HG03196 (cell line): ENCODE results near the gene FGF21.
"Not testable (repeated sequence)": the region's sequence is repeated elsewhere in the genome, so short reads cannot be mapped to it uniquely, and the experiment has no call there.

Experiments
- ATAC-seq: cut with Tn5 transposase; IDR thresholded peaks from one replicate; pipeline ENCODE4 v1.9.1; 2021; ENCODE audit not compliant: unreplicated experiment

Gene FGF21

DNA sequence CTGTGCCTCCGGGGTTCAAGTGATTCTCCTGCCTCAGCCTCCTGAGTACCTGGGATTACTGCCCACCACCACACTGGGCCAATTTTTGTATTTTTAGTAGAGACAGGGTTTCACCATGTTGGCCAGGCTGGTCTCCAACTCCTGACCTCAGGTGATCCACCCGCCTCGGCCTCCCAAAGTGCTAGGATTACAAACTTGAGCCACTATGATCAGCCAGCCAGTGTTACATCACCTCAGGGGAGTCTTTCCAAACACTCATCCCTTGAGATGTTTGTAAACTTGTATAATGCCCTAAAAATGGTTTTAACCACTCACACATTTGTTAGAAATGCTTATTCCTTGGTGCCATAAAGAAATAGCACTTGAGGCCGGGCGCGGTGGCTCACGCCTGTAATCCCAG is 31.1 kb downstream of the FGF21 start:
- ATAC-seq: not testable (repeated sequence)

DNA sequence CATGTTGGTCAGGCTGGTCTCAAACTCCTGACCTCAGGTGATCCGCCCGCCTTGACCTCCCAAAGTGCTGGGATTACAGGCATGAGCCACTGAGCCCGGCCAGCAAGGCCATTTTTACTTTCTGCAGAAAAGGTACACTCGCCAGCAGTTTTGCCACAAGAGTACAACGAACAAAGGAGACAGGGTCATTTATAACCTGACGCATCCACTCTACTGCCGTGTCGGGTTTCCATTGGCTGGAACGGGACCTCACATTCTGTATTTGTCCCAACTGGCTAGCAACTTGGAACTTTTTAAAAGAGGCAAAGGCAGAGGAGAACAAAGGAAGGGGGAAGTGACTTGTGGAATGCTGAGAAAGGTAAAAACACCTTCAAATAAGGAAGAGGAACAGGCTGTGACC is 32.0 kb downstream of the FGF21 start:
- ATAC-seq: not testable (repeated sequence)

DNA sequence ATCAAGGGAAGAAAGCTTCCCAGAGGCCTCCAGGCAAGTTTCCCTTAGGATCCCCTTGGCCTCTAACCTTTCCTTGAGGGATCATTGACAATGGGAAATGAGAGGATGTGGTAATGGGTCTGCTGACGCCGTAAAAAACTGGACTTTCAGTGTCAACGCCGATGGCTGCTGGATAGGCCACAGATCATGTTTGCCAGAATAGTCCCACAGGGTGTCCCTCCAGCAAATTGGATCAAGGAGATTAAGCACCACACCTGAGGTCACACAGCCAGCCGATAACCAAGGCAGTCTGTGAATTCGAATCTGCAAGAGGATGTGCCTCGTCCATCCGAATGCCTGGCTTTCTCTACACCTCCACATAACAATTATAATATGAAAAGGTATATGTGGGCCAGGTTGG is 37.9 kb downstream of the FGF21 start:
- ATAC-seq: no peak

DNA sequence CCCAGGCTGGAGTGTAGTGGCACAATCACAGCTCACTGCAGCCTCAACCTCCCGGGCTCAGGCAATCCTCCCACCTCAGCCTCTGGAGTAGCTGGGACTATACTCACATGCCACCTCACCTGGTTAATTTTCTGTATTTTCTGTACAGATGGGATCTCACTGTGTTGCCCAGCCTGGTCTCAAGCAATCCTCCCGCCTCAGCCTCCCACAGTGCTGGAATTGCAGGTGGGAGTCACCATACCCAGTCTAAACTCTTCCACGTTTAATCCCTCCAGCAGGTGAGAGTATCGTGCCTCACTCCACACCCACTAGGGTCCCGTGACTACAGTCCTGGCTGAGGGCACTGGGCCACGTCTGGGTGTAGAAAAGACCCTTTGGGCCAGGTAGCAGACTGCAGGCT is 39.0 kb downstream of the FGF21 start:
- no peak for ATAC-seq

DNA sequence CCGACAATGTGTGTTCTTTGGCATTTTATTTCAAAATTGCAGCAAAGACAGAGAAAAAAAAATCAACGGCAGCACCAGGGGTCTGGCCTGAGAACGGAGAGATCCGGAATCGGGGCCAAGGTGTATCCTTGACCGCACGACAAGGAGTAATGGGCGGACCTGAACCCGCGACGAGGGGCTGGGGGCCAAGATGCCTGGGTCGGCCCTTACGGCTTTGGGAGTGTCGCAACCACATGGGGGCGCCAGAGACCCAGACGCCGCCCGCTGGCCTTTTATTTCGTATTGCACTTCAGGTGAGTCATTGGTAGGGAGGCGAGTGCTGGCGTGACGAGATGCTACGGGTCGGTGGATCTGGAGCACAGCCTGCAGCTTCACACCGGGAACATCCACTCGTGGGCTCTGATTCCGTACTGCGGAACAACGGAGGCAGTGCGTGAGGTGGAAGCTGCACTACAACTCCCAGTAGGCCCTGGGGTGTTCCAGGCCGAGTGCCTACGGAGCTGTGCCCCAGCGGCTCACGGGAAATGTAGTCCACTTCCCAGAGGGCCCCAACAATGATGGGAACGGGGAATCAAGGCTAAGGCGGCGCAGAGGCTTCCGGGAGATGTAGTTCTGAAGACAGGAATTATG is 39.8 kb downstream of the FGF21 start:
- ATAC-seq: peak; percentile 65

DNA sequence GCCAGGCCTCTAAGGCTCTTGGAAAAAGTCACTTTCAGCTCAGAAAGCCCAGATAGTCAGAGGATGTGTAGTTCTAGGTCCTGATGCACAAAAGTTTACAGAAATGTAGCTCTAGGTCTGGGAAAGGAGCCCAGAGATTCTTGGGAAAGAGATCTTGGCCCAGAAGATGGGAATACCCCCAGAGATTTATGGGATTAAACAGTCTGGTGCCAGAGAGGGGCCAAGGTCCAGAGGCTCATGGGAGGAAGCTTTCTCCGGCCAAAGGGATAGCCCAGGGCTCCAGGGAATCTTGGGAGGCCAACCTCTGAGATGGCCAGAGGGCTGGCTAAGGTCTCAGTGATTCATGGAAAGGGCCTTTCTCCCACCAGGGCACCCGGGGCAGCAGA is 40.4 kb downstream of the FGF21 start:
- ATAC-seq: no peak

DNA sequence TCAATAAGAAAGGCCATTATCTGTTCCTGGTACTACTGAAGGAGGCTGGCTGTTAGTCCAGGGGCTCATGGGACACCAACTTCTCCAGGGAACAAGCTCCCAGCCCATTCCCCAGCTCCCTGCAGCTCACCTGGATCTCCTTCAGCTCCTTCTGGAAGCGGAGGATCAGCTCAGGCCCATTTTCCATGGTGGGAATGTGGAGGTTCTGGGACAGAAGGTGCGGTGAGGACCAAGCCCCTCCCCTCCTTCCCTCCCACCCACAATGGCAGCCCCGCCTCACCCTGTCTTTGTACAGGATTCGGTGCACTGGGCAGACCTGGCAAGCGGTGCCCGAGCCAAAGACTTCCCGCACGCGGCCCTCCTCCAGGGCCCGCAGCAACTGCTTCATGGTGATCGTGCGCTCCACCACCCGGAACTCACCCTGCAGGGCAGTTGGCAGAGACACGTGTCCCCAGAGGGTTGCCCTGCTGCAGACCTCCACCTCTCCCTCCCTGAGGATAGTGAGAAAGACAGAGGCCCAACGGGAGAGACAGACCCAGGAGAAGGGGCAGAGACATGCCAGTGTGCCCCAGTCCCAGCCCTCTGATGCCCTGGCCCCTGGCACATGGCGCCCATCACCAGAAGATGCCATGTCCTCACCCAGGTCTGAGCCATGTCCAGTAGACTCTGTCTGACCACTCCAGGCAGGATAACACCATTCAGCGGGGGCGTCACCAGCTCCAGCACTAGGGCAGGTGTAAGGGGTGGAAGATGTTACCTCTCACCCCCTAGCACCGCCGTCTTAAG is 41.2 kb downstream of the FGF21 start:
- no peak for ATAC-seq

DNA sequence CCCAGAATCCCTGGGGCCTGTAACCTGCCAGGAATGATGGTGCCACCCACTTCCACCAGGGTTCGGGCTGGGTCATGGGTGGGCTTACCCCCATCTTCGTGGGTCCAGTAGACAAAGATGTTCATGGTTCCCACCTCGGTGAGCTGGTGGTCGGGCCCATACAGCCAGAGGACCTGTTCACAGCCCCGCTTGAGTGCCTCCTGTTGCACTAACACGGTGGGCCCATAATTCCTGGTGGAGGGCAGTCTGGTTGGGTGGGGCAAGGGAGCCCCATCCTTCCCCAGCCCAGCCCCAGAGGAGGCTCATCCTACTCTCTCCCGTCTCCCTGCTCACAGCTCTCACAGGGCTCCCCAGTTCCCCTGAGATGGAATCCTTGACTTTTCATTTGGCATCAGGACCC is 41.8 kb downstream of the FGF21 start:
- ATAC-seq: no peak

DNA sequence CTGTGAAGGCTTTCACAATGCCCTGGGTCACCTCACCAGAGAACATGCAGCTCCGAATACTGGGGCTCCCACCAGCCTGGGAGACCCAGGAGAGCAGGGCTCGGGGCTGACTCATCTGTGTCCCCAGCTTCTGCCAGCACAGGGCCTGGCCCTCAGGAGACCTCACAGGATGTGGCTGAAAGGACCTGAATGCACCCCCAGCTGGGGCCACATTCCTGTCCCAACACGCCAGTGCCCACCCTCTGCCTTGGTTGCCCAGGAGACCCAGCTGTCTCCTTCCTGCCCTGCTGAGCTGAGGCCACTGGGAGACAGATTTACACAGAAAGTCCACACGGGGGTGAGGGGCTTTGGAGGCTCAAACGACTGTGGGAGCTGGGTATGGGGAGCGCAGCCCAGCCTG is 43.6 kb downstream of the FGF21 start:
- no peak for ATAC-seq

DNA sequence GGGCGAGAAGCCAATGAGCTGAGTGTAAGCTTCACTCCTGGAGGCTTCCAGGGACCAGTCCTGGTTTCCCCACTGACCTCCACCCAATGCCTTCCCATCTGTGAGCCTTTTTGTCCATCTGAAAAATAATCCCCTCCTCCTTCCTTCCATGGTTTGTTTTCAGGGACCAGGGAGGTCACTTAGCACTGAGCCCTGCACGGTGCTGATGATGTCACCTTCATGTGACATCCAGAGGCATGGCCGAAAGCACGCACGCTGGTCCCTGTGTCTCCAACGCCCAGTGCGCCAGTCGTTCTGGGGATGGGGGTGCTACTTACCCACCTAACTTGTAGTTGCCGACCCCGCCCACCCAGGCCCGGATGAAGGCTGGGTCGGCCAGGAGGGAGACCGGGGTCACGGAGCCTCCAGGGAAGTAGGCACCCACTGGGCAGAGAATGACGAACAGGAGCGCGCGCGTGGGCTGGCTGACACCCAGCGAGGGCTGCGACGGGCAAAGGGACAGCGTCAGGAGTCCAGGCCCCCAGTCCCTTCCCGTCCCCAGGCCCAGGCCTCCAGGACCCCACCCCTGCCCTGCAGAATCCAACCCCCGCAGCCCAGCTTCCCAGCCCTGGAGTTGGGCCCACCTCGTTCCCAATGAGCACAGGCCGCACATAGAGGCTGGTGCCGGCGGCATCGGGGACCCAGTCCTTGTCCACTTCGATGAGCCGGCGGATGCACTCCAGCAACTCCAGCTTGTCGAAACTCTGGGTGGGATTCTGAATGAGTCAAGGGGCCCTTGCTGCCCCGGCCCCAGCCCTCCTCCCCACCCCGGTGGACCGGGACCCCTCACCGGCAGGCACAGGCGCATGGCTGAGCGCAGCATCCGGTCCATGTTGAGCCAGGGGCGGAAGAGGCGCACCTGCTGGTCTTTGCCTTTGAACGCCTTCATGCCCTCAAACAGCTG is 44.3 kb downstream of the FGF21 start:
- ATAC-seq: no peak

DNA sequence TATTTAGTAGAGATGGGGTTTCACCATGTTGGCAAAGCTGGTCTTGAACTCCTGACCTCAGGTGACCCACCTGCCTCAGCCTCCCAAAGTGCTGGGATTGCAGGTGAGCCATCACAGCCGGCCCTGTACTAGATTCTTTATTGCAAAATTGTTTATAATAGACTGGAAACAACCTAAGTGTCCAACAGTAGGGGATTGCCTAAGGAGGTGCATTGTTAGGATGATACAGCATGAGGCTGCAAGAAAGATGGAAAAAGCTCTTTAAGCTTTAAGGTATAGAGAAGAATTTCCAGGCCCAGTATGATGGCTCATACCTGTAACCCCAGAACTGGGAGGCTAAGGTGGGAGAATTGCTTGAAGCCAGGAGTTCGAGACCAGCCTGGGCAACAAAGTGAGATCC is 47.3 kb downstream of the FGF21 start:
- no peak for ATAC-seq

DNA sequence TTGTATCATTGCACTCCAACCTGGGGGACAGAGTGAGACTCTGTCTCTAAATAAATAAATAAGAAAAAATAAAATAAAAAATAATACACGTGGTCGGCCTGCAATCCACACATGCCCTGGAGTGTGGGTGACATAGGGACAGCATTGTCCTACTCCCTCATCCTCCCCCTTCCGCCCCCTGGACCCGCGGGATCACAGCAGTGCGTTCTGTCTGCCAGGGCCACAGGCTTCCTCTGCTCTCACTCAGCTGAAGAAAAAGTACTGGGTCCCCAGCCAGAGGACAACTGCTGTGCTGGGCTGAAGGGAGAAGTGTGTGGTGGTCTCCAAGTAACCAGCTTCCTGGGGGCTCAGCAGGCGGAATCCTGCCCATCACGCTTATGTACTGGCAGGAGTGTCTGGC is 49.2 kb downstream of the FGF21 start:
- ATAC-seq: no peak

DNA sequence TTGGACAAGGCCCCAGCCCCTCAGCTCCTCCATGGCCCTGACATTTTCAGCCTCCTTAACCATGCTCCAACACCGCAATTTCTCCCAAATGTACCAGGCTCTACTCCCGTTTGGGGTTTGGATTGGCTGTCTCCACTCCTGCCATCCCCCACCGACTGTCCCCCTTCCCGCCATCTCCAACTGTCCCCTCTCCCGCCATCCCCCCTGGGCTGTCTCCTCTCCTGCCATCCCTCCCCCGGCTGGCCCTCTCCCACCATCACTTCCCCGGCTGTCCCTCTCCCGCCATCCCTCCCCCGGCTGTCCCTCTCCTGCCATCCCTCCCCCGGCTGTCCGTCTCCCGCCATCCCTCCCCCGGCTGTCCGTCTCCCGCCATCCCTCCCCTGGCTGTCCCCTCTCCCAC is 50.1 kb downstream of the FGF21 start:
- no peak for ATAC-seq

DNA sequence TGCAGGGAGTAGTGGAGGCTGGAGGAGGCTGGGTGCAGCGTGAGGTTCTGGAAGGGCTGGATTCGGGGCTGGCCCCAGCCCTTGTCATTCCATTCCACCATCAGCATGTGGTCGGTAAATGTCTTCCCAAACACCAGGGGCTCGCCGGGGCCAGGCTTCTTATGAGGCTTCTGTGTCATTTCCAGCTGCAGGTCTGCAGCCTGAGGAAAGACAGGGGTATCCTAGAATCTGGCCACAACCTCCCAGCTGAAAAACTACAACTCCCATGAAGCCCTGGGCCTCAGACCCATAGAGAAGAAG is 51.1 kb downstream of the FGF21 start:
- ATAC-seq: no peak

DNA sequence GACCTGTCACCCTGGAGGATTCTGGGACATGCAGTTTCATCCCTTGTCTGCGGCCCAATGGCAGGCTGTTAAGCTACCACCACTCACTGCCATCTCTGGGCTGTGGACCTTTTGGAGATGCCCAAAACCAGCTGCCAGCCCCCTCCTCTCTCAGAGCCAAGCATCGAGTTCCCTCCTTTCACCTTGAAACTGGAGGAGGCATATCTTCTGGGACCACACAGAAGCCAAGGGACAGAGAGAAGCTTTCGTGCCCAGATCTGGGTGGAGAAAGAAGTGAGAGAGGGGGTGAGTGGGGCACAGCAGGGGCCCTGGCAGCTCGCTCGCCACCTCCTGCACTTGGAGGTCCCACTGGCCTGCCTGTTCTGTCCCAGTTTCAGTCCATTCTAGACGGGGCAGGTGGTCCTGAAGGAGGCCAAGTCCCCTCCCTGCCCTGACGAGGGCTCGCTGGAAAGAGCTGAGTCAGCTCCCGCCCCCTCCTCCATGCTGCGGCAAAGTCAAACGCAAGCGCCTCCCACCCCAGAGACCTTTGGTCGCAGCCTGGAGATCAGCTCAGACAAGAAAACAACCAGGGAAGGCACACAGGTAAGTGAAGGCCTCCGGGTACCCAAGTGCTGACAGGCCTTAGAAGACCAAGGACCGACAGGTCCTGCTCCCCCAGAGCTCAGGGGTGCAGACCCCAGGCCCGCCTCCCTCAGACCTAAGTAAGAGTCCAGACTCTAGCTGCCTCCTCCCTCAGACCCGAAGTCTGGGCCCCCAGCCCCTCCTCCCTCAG is 51.7 kb downstream of the FGF21 start:
- ATAC-seq: no peak

DNA sequence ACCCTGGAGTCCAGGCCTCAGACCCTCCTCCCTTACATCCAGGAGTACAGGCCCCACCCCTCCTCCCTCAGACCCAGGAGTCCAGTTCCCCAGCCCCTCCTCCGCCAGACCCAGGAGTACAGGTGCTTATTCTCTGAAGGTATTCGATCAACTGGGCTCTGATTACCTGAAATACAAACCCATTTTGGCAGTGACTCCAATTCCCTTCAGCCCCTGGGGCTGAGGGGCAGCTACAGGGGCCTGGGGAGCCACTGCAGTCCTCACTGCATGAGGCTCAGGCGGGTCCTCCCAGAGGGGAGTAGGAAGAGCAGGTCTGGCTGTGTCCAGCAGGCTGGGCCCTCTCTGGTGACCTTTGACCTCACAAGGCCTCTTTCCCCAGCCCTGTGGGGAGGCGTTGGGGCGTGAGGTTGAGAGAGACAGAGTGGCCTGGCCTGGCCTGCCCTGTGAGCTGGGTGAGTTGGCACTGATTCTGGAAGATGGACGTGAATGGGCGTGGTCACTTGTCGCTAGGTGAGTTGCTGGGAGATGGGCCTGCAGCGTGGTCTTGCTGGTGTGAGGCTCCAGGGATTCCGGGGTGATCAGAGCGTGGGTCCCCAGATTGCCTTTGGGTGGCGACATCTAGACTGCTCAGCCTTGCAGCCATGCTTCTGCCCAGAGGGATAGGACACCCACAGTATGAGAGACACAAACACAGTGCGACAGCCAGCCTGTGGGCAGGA is 52.4 kb downstream of the FGF21 start:
- no peak for ATAC-seq
